Fibroblast of villous mesenchyme (primary cell): ENCODE measurements around the gene SSC5D. TPM values are rescaled to one million over a fixed set of nuclear protein-coding genes. Genes with fewer than 3 reads are reported as not detected.
A peak's percentile ranks its signal among the peaks of the same experiment; 100 is the strongest.

Experiments
- DNase-seq: peaks from one replicate; pipeline ENCODE4 v3.0.0-alpha.2; 2010; ENCODE audit warnings: low read depth
- H3K4me3 ChIP-seq: 2 replicates; pipeline ENCODE4 v1.5.1; 2011; ENCODE audit warnings: low read depth, mild to moderate bottlenecking, low read length
- total RNA-seq: library from RNA; depleted of rRNA; stranded (reverse); fragments of >200 nt; gene quantifications from 2 replicates; pipeline ENCODE4 v1.2.3, GENCODE V29; 2012
- TF ChIP-seq, protein P1 (sequence below): IDR thresholded peaks from 2 replicates; pipeline ENCODE4 v1.5.1; 2012; ENCODE audit warnings: low read depth, mild to moderate bottlenecking, low read length; ENCODE audit not compliant: insufficient read depth

Gene SSC5D
- total RNA-seq, 1 donor = 21.2 TPM

DNA sequence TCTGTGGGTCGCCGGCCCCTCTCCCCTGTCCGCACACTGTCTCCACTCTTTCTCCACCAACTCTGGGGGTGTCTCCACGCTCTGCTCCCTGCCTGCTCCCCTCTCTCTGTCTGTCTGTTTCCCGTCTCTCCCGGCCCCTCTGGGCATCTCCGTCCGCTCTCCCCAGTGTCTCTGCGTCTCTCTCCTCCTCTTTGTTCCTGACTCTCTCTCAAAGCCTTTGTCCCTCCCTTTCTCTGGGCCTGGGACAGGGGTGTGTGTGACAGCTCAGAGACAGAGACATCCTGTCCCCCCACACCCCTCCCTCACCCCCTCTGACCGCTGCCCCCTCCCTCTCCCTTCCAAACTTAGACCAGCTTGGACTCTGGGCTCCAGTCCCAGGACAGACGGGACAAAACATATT is 57.8 kb downstream of the SSC5D start:
- H3K4me3 ChIP-seq = no peak overlapping the region
- no peak for DNase-seq
- TF ChIP-seq, protein P1, sequence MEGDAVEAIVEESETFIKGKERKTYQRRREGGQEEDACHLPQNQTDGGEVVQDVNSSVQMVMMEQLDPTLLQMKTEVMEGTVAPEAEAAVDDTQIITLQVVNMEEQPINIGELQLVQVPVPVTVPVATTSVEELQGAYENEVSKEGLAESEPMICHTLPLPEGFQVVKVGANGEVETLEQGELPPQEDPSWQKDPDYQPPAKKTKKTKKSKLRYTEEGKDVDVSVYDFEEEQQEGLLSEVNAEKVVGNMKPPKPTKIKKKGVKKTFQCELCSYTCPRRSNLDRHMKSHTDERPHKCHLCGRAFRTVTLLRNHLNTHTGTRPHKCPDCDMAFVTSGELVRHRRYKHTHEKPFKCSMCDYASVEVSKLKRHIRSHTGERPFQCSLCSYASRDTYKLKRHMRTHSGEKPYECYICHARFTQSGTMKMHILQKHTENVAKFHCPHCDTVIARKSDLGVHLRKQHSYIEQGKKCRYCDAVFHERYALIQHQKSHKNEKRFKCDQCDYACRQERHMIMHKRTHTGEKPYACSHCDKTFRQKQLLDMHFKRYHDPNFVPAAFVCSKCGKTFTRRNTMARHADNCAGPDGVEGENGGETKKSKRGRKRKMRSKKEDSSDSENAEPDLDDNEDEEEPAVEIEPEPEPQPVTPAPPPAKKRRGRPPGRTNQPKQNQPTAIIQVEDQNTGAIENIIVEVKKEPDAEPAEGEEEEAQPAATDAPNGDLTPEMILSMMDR = no peak

DNA sequence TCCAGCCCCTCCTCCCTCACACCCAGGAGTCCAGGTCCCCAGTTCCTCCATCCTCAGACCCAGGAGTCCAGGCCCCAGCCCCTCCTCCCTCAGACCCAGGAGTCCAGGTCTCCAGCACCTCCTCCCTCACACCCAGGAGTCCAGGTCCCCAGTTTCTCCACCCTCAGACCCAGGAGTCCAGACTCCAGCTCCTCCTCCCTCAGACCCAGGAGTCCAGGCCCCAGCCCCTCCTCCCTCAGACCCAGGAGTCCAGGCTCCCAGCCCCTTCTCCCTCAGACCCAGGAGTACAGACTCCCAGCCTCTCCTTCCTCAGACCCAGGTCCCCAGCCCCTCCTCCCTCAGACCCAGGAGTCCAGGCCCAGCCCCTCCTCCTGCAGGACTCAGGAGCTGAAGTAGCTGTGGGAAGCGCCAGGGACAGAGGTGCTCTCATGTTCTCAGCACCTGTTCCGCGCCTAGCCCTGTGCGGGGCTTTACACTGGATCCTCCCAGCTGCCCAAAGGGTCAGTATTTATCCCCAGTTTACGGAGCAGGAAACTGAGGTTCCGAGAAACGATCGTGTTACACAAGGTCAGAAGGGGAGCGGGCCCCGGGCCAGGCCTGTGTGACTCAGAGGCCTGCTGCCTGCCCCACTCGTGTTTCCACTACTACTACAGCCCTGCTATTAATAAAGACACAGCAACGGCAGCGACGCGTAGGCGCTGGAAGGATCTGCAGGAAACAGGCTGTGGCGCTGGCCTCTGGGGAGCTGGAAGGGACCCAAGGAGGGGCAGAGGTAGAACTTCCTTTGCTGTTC is 58.8 kb downstream of the SSC5D start:
- TF ChIP-seq, protein P1 = no peak
- DNase-seq = peak; percentile 73
- no peak overlapping the region for H3K4me3 ChIP-seq

DNA sequence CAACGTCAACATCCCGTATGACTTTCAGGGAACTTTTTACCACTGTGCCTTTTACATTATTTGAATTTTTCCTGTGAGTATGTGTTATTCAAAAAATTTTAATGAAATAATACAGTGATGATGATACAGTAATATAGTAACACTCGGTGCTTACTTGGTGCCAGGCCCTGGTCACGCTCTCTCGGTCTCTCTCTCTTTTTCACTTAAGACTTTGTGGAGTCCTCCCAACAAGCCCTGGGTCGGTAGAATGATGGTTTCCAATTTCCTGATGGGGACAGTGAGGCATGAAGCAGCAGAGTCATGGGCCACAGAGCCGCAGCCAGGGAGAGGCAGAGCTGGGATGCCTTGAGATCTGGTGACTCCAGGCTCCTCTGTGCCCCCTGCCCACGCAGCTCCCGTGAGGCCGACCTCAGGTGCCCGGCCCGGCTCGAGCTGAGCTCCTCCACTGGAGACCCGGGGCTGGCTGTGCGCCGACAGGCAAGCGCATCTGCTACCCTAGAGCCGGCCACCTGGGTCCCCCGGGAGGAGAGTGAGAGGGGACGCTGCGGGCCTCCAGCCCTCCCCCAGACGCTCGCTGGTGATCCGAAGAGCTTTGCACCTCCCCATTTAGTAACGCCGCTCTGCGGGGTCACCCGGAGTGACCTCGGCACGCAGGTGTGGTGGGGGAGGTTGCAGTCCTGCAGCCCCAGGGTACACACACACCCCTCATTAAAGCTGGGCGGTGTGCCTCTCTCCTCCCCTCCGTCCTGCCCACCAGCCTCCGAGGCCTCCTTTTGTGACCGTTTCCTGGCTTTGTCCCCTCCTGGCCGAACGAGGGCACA is 61.5 kb downstream of the SSC5D start:
- H3K4me3 ChIP-seq = no peak overlapping the region
- TF ChIP-seq, protein P1 = no peak
- peak; percentile 71 for DNase-seq

DNA sequence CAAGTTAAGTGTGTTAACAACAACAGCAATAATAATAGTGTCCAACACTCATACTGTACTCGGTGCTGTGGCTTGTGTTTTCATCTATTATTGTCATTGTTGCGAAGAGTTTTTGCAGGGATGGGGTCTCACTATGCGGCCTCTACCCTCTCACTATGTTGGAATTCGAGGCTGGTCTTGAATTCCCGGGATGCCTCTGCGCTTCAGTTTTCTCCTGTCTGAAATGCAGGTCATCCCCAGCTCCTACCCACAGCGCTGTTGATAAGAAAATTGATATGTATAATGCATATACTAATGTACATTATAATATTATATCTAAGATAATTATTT is 62.0 kb downstream of the SSC5D start:
- TF ChIP-seq, protein P1 = no peak
- no peak overlapping the region for H3K4me3 ChIP-seq
- DNase-seq = no peak

DNA sequence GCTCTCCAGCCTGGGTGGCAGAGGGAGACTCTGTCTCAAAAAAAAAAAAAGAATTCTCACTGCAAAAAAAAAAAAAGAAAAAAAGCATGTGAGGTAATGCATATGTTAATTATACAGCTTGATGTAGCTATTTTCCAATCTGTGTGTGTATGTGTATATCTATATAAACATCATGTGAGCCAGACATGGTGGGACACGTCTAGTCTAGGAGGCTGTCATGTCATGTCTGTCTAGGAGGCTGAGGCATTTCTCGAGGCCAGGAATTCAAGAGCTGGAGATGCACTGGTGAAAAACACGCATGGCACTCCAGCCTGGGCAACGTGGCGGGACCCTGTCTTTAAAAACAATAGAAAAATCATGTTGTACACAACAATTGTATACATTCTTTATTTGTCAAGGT is 64.0 kb downstream of the SSC5D start:
- H3K4me3 ChIP-seq = no peak overlapping the region
- TF ChIP-seq, protein P1 = no peak
- DNase-seq = no peak

DNA sequence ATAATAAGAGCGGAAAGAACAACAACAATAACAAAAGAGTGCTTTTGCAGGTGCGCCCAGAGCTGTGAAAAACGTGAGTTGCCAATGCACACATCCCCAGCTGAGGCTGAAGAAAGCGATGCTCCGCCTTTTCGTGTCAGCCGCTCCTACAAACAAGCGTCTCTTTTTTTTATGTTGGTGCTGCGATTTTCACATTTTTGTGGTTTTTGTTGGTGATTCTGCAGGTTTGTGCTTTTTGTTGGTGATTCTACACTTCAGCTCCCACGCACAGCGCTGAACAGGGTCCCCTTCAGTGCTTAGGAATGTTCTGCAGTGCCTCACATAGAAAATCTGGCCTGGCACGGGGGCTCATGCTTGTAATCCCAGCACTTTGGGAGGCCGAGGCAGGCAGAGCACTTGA is 64.4 kb downstream of the SSC5D start:
- H3K4me3 ChIP-seq = no peak overlapping the region
- TF ChIP-seq, protein P1 = no peak
- DNase-seq = peak; percentile 83
